AG08396 (cell line): ENCODE results near the gene GLCCI1.

ENCODE experiments used
- DNase-seq: peaks from one replicate; pipeline ENCODE4 v3.0.0; 2012; ENCODE audit warnings: low spot score, mixed read lengths

GLCCI1 gene

GRCh38 chr7:8133188-8133848, 164.7 kb downstream of the GLCCI1 start:
- no peak for DNase-seq

GRCh38 chr7:8134089-8134733, 165.6 kb downstream of the GLCCI1 start:
- DNase-seq = no peak

GRCh38 chr7:8135417-8135816, 166.8 kb downstream of the GLCCI1 start:
- no peak for DNase-seq

- no peak for DNase-seq
These were observed 167.6 kb downstream of the GLCCI1 start for GRCh38 chr7:8136051-8136730.
